Iris pigment epithelial cell (primary cell): ENCODE measurements around the gene TMEM178B.

Source experiments
- DNase-seq: peaks from one replicate; pipeline ENCODE4 v3.0.0-alpha.2; 2011; ENCODE audit warnings: low read depth

TMEM178B gene

DNA sequence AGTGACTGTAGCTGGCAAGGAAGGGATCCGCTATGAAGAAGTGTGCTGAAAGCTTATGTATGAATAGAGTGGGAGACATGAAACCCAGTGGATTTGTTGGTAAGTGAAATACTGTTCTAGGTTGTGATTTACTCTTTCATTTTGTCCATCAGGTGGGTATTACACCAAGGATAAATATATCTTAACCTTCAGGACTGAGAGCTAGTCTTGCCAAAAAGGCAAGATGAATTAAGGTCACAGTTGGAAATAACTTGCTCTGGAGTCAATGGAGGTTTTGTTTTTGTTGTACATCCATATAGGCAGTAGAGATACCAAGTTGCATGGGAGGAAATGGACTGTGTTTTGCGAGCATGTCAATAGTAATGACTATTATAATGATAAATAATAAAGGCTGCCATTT lies 190.6 kb downstream of the TMEM178B start:
- DNase-seq: no peak

DNA sequence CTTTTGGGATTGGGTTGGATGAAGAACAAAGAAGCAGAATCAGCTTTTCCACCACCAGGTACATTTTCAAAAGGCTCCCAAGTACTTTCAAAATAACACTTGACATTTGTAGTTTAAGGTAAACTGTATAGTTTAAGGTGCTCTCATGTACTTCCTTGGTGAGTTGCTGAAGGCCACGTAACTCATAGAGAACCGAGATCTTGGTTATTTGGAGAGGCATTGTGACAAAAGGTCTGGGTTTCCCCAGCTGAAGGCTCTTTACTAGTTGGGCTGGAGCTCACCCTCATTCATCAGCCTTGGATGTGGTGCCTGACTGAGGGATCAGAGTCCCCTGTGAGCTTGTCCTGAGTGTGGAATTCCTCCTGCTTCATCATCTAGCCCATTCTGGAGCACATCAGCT lies 191.8 kb downstream of the TMEM178B start:
- DNase-seq: no peak

DNA sequence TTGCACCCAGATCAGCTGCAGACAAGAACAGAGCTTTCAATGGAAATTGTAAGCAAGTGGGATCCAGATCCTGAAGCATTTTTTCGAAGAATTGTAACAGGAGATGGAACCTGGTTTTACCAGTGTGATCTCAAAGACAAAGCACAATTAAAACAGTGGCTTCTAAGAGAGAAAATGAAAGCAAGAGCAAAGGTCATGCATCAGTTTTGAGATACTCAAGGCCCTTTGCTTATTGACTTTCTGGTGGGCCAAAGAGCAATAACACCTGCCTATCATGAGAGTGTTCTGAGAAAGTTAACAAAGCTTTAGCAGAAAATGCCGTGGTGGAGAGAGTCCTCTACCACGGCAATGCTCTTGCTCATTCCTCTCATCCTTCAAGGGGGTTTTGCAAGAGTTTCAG lies 194.8 kb downstream of the TMEM178B start:
- no peak for DNase-seq

DNA sequence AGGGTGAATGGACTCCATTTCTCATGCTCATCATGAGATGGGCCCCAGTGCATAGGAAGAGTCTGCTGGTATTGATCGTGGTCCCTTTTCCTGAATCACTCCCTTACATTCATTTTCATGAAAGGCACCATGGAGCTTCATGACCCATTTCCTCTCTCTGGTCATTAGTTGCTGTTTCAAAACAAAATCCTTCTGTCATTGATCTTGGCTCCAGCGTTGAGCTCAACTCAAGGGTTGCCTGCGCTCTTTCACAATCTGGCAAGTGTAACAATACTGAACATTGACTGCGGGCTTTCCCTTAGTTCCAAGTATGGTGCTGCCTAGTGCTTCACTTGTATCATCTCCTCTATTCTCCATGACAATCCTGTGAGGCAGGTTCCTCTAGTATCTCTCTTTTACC lies 197.6 kb downstream of the TMEM178B start:
- DNase-seq: no peak

DNA sequence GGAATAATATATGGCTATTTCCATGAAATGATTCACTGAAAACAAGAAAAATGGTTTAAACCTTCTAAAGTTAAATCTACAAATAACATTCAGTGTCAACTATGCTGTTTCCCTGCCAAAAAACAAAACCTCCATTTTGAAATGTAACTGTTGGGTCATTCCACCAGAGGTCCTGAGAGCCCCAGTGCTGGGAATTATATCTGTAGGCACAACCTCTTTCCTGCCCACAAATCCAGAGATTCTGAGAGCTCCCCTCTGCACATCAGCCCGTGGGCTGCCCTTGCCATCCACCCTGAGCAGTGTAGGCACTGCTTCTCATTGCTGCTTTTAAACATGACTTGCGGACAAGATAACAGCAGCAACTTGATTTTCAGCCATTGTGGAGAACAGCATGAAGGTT lies 198.6 kb downstream of the TMEM178B start:
- no peak for DNase-seq

DNA sequence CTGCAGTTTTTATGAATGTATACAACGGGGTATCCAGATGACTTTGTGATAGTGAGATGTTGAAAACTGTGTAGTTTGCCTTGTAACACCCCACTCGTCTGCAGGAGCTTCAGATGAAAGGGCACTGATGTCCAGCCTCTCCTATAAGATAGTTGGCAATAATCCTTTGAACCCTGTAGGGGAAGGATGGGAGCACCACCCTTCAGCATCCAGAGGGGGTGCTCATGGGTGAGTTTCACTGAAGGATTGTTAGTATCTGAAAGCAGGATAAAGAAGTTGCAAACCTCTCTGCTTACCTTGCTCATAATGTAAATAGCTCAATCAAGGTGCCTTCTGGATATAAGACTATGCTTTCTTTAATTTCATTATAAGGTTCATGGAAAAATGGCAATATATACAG lies 201.5 kb downstream of the TMEM178B start:
- DNase-seq: no peak

DNA sequence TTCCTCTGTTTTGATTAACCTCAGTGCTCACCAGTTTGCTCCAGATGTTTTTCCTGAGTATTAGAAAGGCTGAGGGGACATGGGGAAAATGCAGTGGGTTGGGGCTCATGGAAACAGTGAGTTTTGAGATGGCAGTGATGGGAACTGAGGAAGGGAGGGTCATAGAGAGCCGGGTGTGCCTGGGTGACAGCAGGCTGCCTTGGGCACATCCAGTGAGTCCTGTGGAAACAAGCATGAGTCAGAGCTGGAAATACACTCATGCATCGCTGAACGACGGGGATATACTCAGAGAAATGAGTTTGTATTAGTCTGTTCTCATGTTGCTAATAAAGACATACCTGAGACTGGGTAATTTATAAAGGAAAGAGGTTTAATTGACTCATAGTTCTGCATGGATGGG lies 202.2 kb downstream of the TMEM178B start:
- no peak for DNase-seq

DNA sequence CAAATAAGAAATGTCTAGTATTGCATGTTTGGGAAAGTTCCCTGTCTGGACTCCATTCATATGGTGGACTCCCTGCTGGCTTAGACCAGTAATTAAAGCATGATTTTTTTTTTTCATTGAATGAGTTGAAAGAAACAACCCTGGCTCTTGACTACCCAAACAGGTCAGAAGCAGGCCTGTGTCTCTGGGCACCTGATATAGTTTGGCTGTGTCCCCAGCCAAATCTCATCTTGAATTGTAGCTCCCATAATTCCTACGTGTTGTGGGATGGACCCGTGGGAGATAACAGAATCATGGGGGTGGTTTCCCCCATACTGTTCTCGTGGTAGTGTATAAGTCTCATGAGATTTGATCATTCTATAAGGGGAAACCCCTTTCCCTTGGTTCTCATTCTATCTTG lies 206.2 kb downstream of the TMEM178B start:
- DNase-seq: no peak

DNA sequence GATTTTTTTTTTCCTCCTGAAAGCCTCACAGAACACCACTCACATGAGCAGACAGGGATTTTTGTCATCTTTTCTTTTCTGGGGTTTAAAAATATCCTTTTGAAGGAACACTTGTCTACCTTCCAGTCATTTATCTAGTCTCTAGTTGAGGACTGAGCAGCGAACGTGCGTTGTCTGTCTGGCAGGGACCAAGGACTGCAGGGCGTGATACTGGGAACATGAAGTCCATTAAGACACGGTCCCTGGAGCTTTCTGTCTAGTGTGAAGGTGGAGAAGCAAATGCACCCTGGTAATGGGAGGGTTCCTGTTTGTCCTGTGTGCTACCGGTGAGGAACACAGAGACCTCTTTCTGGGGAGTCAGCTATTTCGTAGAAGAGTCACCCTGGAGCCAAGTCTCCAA lies 207.4 kb downstream of the TMEM178B start:
- no peak for DNase-seq

DNA sequence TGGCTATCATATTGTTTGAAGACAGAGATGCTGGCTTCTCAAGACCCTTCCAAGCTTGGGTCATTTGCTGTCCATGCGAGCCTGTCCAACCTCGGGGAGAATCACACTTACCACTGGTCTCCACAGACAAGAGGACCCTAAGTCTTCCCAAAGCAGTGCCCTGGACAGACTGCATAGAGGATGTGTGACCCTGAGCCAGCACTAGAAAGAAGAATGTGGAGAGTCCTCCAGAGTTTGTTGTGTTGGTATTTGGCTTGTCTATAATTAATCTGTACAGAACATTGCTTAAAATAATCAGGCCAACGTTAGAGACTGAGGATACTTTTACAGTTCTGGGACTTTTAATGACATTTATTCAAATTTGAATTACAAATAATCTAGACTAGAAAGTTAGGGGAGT lies 212.7 kb downstream of the TMEM178B start:
- no peak for DNase-seq

DNA sequence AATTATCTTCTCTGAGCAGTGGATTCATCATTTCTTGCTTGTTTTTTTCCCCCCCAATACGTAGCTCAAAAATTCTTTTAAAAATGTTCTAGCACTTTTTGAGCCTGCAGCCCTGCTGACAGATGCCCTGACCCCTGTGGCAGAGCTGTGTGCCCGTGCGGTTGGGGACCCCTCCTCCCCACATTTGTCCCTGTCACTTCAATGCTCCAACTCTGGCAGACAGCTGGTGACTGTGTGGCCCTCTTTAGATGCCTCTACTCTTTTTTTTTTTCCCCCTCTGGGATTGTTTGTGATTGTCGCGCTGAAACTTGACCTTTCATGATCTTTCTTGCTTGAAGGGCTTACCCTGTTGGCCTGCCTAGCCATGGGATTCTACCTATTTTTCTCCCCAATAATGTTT lies 214.1 kb downstream of the TMEM178B start:
- DNase-seq: no peak

DNA sequence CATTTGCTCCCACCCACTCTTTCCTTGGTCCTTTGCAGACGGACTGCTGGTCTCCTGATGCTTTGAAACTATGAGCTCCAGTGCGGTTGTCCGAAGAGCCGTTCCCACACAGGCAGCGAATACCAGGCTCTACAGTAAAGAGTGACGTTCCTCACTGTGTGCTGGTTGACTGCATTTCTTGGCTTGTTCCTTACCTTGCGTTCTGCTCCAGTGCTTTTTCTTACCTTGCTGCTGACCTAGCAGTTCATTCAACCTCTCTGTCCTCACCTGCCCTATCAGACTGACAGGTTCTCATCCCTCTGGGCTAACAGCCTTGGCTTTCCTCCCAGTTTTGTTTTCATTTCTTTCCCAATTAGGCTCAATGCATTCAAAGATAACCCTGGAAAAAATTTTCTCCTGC lies 214.8 kb downstream of the TMEM178B start:
- DNase-seq: no peak

DNA sequence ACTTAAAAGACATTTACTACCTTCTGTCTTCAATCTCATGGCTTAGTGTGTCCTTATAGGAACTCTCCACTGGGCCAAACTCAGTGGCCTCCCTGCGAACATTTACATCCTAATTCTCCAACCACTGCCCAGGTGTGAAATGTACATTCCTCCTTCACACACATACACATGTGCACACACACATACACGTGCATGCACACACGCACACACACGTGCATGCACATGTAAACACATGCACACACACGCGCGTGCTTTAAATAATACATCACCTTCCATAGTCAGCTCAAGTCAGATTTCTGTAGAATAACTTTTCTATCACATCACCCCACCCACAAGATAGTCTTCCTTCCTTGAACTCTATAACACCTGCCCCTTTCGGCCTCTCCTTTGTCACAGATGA lies 216.5 kb downstream of the TMEM178B start:
- DNase-seq: no peak

DNA sequence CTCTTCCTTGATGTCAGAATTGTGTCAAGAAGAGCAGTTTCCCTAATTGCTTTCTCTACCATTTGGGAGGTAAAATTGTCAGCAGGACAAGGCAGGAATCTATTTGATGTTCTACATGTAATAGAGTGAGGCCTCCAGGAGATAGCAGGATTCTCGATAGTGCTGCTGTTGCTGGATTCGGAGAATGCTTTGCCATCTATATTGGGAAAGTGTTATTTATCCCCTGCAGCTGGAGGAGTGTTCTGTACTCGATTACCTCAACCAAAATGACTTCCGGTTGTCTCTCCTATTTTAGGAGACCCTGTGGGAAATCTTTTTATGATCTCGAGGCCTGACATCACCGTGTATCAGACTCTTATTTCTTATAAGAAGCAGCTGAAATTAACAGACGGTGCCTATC lies 217.1 kb downstream of the TMEM178B start:
- DNase-seq: no peak

DNA sequence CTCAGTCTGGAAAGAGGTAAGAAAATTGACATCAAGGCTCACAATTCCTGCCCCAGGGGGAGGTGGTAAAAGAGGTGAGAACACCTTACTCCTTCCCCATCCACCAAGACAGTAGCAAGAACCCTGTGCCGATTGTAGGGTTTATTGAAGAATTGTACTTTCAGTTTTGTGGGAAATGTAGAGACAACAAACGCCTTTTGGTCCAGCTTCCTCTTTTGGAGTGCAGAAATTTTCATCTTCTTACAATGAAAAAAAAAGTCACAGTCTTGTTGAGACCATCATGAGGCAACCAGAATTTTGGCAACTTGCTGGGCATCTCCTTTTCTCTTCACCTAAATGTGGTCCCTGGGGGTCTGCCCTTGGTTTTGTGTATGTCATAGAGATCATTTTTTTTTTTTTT lies 217.7 kb downstream of the TMEM178B start:
- DNase-seq: no peak

DNA sequence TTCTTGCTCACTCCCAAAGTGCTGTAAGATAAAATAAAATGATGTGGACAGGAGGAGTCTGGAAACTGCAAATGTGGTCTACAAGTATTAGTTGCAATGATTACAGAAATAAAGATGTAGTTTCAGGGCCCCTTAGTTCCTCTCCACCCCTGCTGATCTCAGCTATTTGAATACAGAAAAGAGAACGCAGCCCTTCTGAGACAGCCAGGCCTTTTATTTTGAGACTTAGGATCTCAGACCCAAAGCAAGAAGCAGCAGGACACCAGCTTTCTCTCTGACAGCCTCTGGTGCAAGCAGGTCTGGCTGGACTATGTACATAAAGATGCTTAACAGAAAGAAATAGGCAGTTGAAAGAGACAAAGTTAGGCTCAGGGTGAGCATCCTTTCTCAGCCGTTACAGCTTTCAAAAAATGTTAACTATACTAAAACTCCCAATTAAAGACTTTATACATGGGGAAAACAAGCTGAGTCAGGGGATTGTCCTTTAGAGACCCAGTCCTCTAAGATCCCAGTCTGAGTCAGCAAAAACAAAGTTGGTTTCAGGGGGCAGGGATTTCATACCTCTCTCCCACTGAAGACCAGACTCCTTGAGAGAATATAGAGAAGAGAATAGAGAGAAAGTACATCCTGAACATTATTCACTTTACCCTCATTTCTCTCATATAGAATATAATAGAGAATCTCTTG lies 220.4 kb downstream of the TMEM178B start:
- no peak for DNase-seq

DNA sequence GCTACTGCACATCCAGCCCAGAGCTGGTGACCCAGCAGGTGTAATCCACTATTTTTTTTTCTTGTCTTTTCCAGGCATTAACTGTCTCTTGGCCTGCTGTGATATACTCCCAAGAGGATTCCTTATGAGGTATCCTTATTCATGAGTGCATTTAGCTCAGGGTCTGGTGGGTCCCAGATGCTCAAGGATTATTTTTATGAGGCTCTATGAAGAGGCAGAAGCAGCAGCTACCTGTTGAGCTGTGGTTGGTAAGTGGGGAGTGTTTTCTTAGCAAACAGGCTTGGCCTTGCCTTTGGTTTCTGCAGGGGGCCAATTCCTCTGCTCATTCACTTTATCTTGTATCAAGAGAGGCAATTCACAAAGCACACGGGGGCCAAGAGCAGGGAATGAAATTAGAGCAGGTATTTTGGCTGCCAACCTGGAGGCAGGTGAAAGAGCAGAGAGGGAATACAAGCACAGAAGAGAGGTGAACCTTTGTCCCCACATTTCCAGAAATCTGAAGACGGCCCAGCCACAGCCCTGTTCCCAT lies 221.6 kb downstream of the TMEM178B start:
- no peak for DNase-seq

DNA sequence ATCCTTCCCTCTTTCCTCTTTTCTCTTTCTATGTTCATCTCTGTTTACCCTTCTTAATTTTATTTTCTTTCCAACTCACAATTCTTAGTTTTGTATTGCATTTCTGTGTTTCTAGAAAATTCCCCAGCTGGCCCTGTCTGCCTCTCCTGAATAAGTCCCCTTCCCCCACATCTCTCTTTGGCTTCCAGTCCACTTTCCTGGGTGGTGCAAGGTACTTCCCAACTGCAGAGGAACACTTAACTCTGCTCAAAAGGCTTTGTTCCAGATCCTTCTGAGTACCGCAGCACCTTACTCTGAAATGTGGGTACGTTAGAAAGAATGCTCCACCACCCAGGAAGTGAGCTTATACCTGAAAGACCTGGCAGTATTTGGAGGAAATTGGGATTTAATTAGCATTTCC lies 227.0 kb downstream of the TMEM178B start:
- no peak for DNase-seq

DNA sequence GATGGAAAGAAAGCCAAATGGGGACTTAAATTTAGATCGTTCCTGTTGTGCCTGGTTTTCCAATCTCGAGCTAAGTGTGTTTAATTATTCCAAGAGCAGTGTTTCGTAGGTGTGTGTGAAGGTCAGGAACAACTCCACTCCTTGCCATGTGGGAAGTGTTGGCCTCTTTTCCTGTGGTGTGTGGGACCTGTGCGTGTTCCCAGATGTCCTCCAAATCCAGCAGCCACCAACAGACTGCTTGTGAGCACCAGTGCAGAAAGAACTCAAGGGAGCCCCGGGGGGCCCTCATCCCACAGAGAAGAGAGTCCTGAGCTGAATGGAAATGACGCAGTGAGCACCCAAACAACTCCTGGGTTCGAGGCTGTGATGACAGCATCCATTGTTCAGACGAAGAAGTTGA lies 227.7 kb downstream of the TMEM178B start:
- no peak for DNase-seq

DNA sequence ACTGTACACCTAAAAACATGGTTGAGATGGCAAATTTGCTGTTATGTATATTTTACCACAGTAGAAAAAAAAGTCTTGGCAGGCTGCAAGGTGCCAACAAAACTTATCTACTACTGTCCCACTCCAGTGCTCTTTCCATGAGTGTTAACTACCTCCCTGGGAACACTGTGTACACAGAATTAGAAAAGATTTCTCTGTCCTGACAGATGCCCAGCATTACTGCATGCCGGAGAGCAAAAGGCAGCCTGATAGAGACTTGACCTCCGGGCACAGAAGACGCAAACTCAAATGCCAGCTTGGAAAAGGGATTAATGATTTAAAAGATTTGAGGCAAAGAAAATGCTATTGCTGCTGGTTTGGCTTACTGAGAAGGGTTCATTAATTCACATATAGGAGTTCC lies 228.8 kb downstream of the TMEM178B start:
- DNase-seq: no peak

DNA sequence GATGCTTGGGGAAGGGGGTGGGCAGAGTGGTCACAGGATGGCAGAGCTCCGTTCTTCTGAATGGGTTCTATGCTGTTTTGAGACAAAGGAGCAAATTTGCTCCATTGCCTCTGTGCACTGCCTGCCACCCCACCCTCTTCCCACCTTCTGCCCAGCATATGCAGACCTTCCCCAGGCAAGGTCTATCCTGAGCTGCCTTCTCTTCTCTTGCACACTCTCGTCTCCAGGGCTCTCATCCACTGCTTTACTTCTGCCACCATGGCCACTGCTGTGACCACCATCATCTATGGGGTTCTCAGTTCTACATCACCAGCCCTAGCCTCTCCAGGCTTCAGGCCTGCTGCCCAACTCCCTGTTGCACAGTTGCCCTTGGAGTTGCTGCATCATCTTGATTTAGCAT lies 230.4 kb downstream of the TMEM178B start:
- no peak for DNase-seq

DNA sequence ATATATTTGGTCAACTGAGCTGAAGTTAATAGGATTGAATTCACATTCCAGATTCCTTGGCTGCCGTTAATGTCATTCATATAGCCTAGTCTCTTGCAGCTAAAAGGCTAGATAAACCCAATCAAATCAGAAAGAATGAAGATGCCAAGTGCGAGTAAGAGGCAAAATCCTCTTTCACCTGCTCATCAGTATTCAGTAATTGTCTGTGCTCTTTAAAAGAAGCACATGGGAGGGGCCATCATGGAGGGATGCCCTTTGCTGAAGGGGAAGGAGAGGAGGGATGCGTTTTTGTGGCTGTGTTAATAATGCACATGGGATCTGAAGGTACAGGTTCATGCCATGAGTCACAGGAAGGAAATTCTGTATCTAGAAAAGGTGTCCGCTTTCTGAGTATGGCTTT lies 232.2 kb downstream of the TMEM178B start:
- no peak for DNase-seq

DNA sequence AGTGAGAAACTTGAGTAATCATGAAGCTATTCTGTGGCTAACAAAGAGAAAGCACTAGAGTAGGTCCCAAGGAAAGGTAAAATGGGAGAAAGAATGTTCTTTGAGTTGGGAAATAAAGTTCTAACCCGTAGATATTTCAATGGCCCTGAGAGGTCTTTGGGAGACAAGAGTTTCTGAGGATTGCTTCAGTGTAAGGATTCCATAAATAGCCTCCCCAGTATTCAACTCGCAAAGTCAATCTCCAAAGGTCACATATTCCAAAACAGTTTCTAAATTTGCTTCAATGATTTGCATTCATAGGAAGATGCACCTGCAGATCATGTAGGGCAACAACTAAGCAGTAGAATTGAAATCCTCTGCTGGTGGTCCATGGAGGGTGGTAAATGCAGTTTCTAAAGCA lies 238.5 kb downstream of the TMEM178B start:
- DNase-seq: no peak

DNA sequence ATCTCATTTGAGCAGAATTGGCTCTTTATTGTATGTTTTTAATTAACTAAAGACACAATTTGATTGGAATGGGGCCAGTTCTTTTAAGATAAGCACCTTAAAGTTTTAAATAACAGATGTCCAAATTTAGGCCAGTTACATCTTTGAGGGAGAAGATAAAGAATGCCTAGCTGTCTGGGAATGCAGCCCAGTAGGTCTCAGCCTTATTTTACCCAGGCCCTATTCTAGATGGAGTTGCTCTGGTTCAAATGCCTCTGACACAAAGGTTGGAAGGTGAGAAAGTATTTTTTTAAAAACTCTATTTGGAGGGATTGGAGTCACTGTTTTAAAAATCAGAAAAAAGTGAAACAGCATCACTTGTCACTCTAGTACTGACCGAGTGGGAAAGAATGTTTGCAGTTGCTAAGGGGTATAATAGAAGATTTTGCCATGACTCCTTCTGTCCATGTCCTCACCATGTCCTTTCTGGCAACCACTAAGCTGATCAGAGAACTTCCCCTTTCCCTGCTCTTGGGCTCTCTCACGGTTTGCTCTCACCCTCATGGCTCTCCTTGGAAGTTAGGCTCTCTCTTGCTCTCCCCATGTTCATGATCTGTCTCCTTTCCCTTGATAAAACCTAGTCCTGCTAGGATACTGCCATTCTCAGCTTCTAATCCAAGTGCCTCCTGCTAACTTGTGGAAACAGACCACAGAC lies 239.1 kb downstream of the TMEM178B start:
- no peak for DNase-seq
